MM.1S (cell line): ENCODE data around the gene STX1A.

Experiments
- DNase-seq: peaks from one replicate; pipeline ENCODE4 v3.0.0-alpha.2; 2015
- H2AFZ ChIP-seq: fragments of 300-600 bp; sonication (generic); 2 replicates; pipeline ENCODE4 v1.6.0; 2016; ENCODE audit warnings: antibody characterized with exemption, low read length
- H3F3A ChIP-seq: fragments of 300-600 bp; sonication (generic); 2 replicates; pipeline ENCODE4 v1.6.1; 2016; ENCODE audit warnings: mild to moderate bottlenecking, antibody characterized with exemption, low read length, moderate library complexity, mixed read lengths; ENCODE audit not compliant: insufficient read depth
- H3K27ac ChIP-seq: fragments of 300-600 bp; sonication (generic); 2 replicates; pipeline ENCODE4 v1.5.1; 2016; ENCODE audit warnings: mild to moderate bottlenecking, low read length
- H3K27me3 ChIP-seq: fragments of 300-600 bp; sonication (generic); replicated peaks from 2 replicates; pipeline ENCODE4 v1.6.0; 2016; ENCODE audit warnings: low read length; ENCODE audit not compliant: insufficient read depth
- H3K36me3 ChIP-seq: fragments of 300-600 bp; sonication (generic); replicated peaks from 2 replicates; pipeline ENCODE4 v1.6.1; 2016; ENCODE audit warnings: mild to moderate bottlenecking, low read length, mixed read lengths; ENCODE audit not compliant: insufficient read depth
- H3K4me1 ChIP-seq: fragments of 300-600 bp; sonication (generic); 2 replicates; pipeline ENCODE4 v1.6.1; 2016; ENCODE audit warnings: low read length, mixed read lengths
- H3K4me2 ChIP-seq: fragments of 300-600 bp; sonication (generic); 2 replicates; pipeline ENCODE4 v1.6.0; 2016; ENCODE audit warnings: low read depth, low read length
- H3K4me3 ChIP-seq: fragments of 300-600 bp; sonication (generic); 2 replicates; pipeline ENCODE4 v1.5.1; 2016; ENCODE audit warnings: low read length, mixed read lengths
- H3K79me2 ChIP-seq: fragments of 300-600 bp; sonication (generic); 2 replicates; pipeline ENCODE4 v1.6.1; 2016; ENCODE audit warnings: mixed run types, low read length, mixed read lengths
- H3K9ac ChIP-seq: fragments of 300-600 bp; sonication (generic); 2 replicates; pipeline ENCODE4 v1.6.1; 2016; ENCODE audit warnings: low read length, mixed read lengths
- H3K9me2 ChIP-seq: fragments of 300-600 bp; sonication (generic); replicated peaks from 2 replicates; pipeline ENCODE4 v1.6.1; 2016; ENCODE audit warnings: mild to moderate bottlenecking, low read length, mixed read lengths; ENCODE audit not compliant: insufficient read depth
- H3K9me3 ChIP-seq: fragments of 300-600 bp; sonication (generic); replicated peaks from 2 replicates; pipeline ENCODE4 v1.6.1; 2016; ENCODE audit warnings: mild to moderate bottlenecking, low read length, mixed read lengths; ENCODE audit not compliant: insufficient read depth
- H4K20me1 ChIP-seq: fragments of 300-600 bp; sonication (generic); 2 replicates; pipeline ENCODE4 v1.6.1; 2016; ENCODE audit warnings: mild to moderate bottlenecking, low read length, moderate library complexity, mixed read lengths; ENCODE audit not compliant: insufficient read depth
- EZH2 ChIP-seq: fragments of 300-600 bp; sonication (generic); optimal IDR thresholded peaks from 2 replicates; pipeline ENCODE3; 2017; ENCODE audit warnings: low read depth, mild to moderate bottlenecking, antibody characterized with exemption, low read length, mixed read lengths
- EZH2phosphoT487 ChIP-seq: fragments of 300-600 bp; sonication (generic); IDR thresholded peaks from 2 replicates; pipeline ENCODE4 v1.6.1; 2018; ENCODE audit warnings: antibody characterized with exemption, low read length
- TF ChIP-seq, protein P1 (sequence below): fragments of 300-600 bp; sonication (generic); IDR thresholded peaks from 2 replicates; pipeline ENCODE4 v1.5.1; 2016; ENCODE audit warnings: antibody characterized with exemption, low read length, mixed read lengths

Gene STX1A

GRCh38 chr7:73704640-73705550, 14.6 kb downstream of the STX1A start:
- H3K9me2 ChIP-seq, result no peaks in the 10 kb centered on the region
- H3K4me2 ChIP-seq, result no peak overlapping the region
- no peak overlapping the region for H3K27ac ChIP-seq
- no peak overlapping the region for H3K9ac ChIP-seq
- no peaks in the 10 kb centered on the region for H3K79me2 ChIP-seq
- no peaks in the 10 kb centered on the region for H3F3A ChIP-seq
- H3K27me3 ChIP-seq, result no peaks in the 10 kb centered on the region
- no peak for DNase-seq
- no peaks in the 10 kb centered on the region; the same call in 1 of the 2 replicates for H4K20me1 ChIP-seq
- no peak overlapping the region for H2AFZ ChIP-seq
- no peaks in the 10 kb centered on the region for H3K9me3 ChIP-seq
- H3K4me3 ChIP-seq, result no peak overlapping the region
- no peak for TF ChIP-seq EZH2phosphoT487
- TF ChIP-seq EZH2, result no peak
- TF ChIP-seq, protein P1, sequence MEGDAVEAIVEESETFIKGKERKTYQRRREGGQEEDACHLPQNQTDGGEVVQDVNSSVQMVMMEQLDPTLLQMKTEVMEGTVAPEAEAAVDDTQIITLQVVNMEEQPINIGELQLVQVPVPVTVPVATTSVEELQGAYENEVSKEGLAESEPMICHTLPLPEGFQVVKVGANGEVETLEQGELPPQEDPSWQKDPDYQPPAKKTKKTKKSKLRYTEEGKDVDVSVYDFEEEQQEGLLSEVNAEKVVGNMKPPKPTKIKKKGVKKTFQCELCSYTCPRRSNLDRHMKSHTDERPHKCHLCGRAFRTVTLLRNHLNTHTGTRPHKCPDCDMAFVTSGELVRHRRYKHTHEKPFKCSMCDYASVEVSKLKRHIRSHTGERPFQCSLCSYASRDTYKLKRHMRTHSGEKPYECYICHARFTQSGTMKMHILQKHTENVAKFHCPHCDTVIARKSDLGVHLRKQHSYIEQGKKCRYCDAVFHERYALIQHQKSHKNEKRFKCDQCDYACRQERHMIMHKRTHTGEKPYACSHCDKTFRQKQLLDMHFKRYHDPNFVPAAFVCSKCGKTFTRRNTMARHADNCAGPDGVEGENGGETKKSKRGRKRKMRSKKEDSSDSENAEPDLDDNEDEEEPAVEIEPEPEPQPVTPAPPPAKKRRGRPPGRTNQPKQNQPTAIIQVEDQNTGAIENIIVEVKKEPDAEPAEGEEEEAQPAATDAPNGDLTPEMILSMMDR, result no peak
- H3K36me3 ChIP-seq, result no peaks in the 10 kb centered on the region
- no peaks in the 10 kb centered on the region for H3K4me1 ChIP-seq

DNA sequence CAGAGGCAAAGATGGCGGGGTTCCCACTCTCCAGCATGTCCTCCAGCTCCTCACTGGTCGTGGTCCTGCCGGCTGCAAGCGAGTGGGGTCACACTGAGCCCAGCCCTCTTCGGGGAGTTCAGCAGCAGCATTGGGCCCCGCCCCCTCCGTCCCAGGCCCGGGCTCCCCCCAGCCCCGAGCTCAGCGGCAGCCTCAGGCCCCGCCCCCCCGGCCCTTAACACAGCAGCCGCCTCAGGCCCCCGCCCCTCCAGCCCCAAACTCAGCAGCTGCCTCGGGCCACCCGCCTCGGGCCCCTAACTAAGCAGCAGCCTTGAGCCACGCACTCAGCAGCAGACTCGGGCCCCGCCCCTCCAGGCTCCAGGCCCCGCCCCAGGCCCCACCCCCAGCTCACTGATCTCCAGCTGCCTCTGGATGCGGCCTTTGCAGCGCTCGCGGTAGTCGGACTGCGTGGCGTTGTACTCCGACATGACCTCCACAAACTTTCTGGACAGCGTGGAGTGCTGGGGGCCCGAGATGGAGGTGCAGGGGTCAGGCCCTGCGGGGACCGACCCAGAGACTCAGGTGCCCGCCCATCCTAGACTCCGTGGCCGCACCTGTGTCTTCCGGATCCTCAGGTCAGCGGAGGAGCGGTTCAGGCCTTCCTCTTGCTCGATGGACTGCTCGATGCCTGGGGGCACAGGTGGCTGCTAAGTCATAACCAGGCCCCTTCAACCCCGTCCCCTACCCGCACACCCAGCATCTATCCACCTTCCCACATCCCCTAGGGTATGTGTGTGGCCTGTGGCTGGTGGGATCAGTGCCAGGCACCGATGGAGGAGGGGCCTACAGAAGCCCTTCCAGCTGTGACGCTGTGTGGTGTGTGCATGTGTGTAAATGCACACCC, 15.5 kb downstream of the STX1A start:
- Histone ChIP-seq H3K9me3 (no peaks in the 10 kb centered on the region), H2AFZ (no peak overlapping the region), H4K20me1 (no peaks in the 10 kb centered on the region; the same call in 1 of the 2 replicates), H3K4me1 (no peaks in the 10 kb centered on the region), H3K9me2 (no peaks in the 10 kb centered on the region), H3K79me2 (no peaks in the 10 kb centered on the region), H3K4me3 (no peak overlapping the region), H3K4me2 (no peak overlapping the region), H3K27ac (no peak overlapping the region), H3F3A (no peaks in the 10 kb centered on the region), H3K9ac (no peak overlapping the region), H3K36me3 (no peaks in the 10 kb centered on the region), H3K27me3 (no peaks in the 10 kb centered on the region)
- no peak for TF ChIP-seq EZH2phosphoT487
- TF ChIP-seq, protein P1, result no peak
- DNase-seq, result no peak

- no peak overlapping the region for H3K4me2 ChIP-seq
- no peaks in the 10 kb centered on the region for H3K4me1 ChIP-seq
- no peak overlapping the region for H3K9ac ChIP-seq
- no peak for DNase-seq
- no peaks in the 10 kb centered on the region for H3K27me3 ChIP-seq
- H3K79me2 ChIP-seq, result no peaks in the 10 kb centered on the region
- no peak overlapping the region for H3K4me3 ChIP-seq
- no peaks in the 10 kb centered on the region for H3K9me3 ChIP-seq
- no peaks in the 10 kb centered on the region for H3F3A ChIP-seq
- no peaks in the 10 kb centered on the region; the same call in 1 of the 2 replicates for H4K20me1 ChIP-seq
- no peak overlapping the region for H2AFZ ChIP-seq
- no peak overlapping the region for H3K27ac ChIP-seq
- H3K36me3 ChIP-seq, result no peaks in the 10 kb centered on the region
- TF ChIP-seq EZH2 (no peak), EZH2phosphoT487 (no peak)
- TF ChIP-seq, protein P1, result no peak
- H3K9me2 ChIP-seq, result no peaks in the 10 kb centered on the region
Observed at GRCh38 chr7:73703225-73703624, 16.2 kb downstream of the STX1A start.
